GM12801 (cell line): ENCODE results near the gene VSTM2B.

Source experiments
- TF ChIP-seq, protein P1 (sequence below): IDR thresholded peaks from one replicate; pipeline ENCODE4 v1.5.1; 2011; ENCODE audit warnings: control low read depth; ENCODE audit not compliant: insufficient read length; ENCODE audit errors: extremely low read depth

The VSTM2B gene

DNA sequence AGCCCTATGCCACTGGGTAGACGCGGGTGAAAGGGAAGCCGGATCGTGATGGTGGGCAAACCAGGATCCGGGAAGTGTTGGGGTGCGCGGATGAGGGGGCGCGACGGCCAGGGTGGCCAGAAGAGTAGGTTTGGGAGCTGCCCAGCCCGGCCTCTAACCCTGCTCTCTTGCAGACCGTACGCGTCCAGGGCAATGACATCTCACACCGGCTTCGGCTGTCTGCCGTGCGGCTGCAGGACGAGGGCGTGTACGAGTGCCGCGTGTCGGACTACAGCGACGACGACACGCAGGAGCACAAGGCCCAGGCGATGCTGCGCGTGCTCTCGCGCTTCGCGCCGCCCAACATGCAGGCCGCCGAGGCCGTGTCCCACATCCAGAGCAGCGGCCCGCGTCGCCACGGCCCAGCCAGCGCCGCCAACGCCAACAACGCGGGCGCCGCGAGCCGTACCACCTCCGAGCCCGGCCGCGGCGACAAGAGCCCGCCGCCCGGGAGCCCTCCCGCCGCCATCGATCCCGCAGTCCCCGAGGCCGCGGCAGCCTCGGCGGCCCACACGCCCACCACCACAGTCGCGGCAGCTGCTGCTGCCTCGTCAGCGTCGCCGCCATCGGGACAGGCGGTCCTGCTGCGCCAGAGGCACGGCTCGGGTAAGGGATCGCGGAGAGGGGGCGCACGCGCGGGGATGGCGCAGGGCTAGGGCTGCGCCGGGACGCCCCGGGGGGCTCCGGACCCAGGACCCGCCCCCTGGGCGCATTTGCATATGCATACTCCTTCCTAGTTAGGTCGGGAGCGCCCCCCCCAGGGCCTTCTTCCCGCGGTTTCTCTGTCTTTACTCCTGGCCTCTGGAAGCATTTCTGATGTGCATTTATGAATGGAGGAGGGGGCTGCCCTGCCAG lies 4.1 kb downstream of the VSTM2B start:
- TF ChIP-seq, protein P1, sequence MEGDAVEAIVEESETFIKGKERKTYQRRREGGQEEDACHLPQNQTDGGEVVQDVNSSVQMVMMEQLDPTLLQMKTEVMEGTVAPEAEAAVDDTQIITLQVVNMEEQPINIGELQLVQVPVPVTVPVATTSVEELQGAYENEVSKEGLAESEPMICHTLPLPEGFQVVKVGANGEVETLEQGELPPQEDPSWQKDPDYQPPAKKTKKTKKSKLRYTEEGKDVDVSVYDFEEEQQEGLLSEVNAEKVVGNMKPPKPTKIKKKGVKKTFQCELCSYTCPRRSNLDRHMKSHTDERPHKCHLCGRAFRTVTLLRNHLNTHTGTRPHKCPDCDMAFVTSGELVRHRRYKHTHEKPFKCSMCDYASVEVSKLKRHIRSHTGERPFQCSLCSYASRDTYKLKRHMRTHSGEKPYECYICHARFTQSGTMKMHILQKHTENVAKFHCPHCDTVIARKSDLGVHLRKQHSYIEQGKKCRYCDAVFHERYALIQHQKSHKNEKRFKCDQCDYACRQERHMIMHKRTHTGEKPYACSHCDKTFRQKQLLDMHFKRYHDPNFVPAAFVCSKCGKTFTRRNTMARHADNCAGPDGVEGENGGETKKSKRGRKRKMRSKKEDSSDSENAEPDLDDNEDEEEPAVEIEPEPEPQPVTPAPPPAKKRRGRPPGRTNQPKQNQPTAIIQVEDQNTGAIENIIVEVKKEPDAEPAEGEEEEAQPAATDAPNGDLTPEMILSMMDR, result no peak

DNA sequence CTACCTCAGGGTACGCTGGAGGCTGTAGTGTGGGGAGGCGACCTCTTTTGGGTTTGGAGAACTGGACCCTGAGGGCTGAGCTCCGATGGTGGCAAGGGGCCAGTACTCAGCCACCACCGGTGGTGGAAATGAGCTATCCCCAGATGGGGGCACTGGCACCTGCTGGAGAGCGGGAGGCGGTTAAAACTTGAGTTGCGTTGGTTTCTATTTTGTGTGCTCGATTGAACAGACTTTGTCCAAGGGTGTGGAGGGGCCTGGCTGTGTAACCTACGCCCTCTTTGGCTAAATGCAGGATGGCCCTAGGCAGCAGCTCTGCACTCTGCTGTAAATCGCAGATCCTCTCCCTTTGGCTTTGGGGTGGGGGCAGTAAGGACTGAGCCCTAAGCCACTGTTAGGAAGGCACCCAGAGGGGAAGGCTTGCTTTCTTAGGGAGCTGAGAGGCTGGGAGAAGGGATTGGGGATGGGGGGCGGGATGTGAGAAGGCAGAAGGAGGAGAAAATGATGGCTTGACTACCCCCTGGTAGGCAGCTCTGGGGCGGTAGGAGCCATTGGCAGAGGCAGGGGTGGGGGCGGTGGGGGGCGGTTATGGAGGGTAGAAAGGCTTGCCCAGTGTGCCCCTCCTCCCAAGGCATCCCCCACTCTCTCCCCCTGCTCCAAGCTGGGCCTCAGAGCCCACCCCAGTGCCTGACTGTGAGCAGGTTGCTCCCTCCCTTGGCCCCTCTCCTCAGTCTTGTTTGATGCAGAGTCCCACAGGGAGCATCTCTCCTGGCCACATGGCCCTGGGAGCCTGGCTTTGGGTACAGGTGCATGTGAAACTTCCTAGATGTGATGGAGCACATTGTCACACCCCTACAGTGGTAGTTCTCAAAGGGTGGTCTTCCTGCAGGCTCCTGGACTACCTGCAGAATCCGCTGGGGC lies 5.0 kb downstream of the VSTM2B start:
- TF ChIP-seq, protein P1, result no peak

DNA sequence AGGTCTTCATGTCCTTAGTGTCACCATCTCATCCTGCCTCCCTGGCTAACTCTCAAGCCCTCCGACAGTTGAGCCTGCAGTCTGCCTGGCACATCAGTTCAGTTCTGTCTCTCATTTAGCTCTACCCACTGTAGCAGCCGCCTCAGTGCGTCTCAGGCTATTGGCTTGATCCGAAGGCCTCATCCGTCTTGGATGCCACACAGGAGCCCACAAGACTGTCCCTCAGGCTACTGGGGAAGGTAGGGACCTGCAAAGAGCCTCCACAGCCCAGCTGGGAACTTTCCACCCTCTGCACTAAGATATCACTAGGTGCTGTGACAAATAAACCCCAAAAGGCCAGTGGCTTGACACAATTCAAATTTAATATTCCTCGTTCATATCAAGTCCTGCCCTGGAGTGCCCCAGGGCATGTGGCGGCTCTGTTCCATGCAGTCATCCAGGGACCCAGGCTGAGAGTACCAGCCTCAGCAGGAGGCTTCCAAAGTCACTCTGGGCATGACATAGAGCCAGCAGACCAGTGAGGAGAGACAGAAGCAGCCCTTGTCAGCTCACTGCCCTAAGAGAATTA lies 5.7 kb downstream of the VSTM2B start:
- TF ChIP-seq, protein P1, result no peak

DNA sequence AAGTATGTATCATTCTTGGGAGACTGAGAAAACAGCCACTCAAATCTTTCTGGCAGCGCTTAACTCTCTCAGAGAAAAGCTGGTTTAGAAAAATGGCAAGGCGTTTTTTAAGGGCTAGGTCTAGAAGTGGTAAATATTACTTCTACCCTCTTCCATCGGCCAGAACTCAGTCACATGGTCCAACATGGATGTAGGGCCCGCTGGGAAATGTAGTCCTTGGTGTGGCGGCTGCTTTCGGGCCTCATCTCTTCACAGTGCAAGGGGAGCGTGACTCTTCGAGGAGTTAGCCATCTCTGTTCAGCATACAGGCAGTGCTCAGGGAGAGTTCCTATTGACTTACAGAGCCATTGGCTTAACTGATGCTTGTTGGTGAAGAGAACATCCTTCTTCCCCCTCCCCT lies 6.3 kb downstream of the VSTM2B start:
- TF ChIP-seq, protein P1, result no peak

DNA sequence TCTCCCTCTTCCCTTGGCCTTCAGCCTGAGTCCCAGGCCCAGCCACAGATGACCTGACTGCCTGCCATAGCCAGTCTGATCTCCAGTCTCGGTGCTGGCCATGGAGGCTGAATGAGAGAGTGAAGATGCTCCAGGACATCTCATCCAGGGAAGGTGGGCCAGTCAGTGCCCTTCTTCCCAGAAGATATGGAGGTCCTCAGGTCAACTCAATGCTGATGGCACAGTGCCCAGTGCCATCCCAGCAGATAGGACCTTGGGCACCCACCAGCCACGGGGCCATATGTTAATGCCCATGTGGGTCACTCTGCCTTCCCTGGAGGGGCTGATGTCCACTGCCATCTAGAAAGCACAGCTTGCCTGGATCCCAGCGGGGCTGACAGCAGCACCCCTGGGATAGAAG lies 7.2 kb downstream of the VSTM2B start:
- TF ChIP-seq, protein P1, result no peak

DNA sequence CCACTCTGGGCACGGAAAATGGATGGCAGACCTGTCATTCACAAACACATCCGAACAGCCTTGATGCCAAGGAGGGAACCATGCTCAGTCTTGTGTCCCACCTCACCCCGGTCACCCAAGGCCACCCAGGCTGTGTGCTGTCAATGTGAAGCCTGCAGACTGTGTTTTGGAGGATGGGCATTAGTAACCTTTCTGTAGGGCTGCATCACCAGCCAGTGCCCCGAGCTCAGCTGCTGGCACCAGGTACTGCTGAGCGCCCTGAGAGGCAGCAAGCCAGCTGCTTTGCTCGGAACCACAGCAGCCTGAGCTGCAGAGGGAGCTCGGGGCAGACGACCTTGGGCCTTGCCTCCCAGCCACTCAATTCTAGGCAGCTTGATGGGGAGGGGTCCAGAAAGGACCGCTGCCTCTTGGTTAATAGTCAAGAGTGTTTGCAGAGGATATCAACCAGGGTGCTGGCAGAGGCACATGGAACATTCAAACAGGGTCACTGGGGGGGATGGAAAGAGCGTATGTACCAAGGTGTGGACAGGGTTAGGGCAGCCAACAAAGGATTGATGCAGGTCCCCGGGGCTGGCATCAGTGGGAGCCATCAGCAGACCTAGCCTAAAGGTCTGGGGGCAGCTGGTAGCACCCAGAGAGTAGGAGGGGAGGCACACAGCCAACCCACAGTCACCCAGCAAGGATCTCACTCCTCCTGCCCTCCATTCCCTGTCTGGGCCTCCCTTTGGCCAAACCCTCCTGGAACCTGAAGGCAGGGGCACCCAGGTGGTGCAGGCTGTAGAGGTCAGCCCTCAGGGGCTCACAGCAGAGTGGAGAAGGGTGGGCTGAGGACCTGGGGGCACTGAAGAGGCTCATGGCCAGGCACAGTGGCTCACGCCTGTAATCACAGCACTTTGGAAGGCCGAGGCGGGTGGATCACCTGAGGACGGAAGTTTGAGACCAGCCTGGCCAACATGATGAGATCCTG lies 8.1 kb downstream of the VSTM2B start:
- TF ChIP-seq, protein P1, result no peak
